ENCODE results near the gene S100A7.
"Not testable (repeated sequence)": the region's sequence is repeated elsewhere in the genome, so short reads cannot be mapped to it uniquely, and the experiment has no call there.

S100A7 gene

GRCh38 chr1:153429266-153430165 is 30.9 kb downstream of the S100A7 start:
- no peak for DNase-seq

- DNase-seq, result no peak
These were observed 31.7 kb downstream of the S100A7 start for GRCh38 chr1:153428791-153429190.

- DNase-seq, result no peak
These were observed 32.3 kb downstream of the S100A7 start for GRCh38 chr1:153428073-153428638.

DNA sequence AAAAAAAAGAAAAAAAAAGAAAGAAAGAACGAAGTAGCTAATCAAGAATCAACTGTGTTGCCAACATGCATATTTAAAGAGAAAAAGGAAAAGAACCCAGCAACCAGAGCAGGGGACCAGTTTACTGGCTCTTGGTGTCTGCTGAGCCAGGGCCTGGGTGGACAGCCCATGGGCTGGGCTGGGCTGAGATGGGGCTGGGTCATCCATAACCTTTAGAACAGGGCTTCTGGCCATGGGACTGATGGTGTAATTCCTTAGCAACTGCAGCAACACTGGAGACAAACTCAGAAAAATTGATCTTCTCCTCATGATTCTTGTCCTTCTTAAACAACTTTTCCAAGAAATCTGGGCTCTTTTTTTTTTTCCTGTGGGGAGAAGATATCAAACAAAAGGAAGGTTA is 33.6 kb downstream of the S100A7 start:
- DNase-seq, result no peak

DNA sequence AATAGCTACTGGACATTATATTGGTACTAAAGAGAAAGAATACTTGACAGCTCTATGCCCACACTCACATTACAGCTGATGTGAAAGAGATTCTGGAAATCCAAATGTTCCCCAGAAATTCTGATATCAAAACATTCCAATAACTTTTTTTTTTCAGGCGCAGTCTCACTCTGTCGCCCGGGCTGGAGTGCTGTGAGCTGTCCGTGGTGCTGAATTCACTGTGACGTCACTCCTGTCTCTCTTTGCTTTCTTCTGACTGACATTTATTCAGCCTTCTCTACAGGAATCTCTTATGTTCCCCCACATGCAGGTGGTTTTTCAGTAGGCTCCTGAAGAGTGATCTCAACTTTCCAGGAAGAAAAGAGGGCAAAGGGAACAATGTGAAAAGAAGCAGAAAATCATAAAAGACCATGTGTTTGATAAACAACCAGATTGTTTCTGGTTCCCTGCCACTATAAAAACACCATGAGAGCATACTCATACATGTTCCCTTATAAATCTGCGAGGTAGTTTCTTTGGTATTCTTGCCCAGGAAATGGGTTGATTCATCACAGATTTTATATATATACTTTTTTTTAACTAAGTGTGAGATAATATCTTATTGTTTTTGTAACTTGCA is 37.9 kb downstream of the S100A7 start:
- DNase-seq, result no peak

DNA sequence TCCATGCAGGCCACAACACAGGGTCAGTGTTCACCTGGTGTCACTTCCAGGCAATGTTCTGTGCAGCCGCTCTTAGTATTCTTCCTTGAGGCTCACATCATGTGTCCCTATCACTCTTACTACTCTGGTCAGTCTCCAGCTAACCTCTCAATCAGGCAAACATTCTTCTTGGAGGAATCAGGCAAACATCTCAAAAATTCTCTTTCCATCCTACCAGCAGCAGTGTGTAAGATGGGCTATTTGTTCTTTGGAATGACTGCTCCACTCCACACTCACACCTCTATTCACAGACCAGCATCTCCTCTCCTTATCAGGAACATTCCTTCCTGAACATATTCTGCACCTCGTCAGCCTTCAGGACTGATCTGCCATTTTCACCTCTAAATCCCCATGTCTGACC is 40.1 kb downstream of the S100A7 start:
- DNase-seq, result no peak

DNA sequence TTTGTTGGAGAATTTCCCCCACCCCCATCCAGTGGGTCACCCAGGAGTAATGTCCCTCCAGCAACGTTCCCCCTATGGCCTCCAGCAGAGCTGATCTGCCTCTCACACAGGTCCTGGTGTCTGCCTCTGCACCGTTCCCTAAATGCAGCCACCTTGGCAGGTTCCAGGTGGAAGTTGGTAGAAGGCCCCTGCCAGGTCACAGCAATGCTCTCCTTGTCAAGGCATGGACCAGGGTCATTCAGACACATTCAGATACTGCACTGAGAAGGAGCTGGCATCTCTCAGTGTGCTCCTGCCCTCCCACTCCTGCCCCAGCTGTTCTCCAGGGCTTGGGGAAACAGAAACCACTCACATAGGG is 41.0 kb downstream of the S100A7 start:
- not testable (repeated sequence) for DNase-seq

- not testable (repeated sequence) for DNase-seq
These were observed 41.6 kb downstream of the S100A7 start for GRCh38 chr1:153418758-153419435.

DNA sequence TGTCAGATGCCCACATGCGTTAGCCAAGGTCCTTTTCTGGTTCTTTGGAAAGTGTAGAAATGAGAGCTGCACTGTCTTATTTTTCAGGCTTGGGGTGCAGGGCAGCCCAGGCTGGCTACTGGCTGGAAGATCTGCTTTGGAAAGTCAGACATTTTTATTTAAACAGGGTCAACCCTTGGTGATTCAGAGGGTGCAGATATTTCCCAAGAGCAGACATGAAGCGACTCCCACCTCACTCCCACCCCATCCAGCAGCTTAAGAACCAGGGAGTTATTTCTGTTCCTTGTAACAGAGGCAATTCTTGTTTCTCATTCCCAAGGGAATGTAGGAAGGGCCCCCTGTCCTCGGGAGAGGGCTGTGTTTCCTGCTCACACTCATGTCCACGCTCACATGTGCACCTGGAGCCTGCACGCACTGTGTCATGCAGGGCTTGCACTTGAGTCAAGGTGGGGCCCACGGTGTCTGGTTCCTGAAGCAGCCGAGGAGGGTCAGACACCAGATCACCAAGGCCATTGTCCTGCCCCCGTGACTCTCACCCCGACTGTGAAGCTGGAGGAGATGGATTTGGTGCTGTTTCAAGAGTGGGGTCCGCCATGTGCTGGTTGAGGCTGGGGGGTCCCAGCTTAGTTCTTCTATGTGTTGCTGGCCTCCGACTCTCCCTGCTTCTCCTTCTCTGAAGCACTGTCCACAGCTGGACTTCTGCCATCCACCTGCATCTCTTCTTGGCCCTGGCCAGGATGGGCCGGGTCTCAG is 43.1 kb downstream of the S100A7 start:
- no peak for DNase-seq

- DNase-seq, result no peak
These were observed 44.4 kb downstream of the S100A7 start, which contains the start of gene S100A7A for GRCh38 chr1:153415850-153416570. Gene S100A7A, plus strand, starts transcription at chr1:153416520. Its CDS starts 1,563 bp downstream, at chr1:153418083.

DNA sequence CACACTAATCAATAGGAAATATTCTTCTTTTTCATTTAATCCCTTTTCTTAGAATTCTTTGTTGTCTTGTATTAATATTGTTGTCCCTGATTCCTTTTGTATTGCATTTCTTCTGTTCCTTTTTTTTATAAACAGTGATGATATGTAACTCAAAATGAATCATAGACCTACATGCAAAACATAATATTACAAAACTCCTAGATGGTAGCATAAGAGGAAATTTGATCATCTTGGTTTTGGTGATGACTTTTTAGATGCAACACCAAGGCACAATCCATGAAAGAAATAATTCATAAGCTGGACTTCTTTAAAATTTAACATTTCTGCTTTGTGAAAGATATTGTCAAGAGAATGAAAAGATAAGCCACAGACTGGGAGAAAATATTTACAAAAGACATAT is 46.5 kb downstream of the S100A7 start:
- DNase-seq, result not testable (repeated sequence)
